ENCODE measurements around the gene RPL37A.

DNA sequence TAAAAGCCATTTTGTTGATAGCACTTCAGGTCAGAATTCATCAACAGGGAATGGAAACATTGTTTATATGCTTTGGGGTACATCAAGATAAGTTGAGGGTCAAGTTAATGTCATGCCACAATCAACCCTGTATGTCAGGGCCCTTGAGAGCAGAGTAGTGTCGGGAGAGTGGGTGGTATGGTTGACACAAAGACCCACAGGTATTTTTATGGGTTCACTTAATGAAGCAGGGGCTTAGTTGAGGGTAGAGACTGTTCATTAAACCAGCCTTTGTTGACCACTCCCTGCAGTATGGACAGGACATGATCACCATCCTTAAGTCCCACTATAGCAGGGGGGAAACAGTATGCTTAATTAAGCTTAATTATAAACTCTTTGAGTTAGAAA lies 5.7 kb downstream of the RPL37A start:
- TF ChIP-seq RBBP5 (IDR thresholded peaks at IDR 0.05; ENCODE audit: borderline replicate concordance, insufficient read depth, low read length, poor library complexity, severe bottlenecking) (no peak), RFX5 (IDR thresholded peaks at IDR 0.05; ENCODE audit: low read depth, low read length) (no peak), L3MBTL2 (IDR thresholded peaks at IDR 0.05) (no peak), ZNF41 (CRISPR knock-in tag; conservative IDR thresholded peaks at IDR 0.05) (no peak), CC2D1A (IDR thresholded peaks at IDR 0.05) (no peak)
- TF ChIP-seq, protein P1, sequence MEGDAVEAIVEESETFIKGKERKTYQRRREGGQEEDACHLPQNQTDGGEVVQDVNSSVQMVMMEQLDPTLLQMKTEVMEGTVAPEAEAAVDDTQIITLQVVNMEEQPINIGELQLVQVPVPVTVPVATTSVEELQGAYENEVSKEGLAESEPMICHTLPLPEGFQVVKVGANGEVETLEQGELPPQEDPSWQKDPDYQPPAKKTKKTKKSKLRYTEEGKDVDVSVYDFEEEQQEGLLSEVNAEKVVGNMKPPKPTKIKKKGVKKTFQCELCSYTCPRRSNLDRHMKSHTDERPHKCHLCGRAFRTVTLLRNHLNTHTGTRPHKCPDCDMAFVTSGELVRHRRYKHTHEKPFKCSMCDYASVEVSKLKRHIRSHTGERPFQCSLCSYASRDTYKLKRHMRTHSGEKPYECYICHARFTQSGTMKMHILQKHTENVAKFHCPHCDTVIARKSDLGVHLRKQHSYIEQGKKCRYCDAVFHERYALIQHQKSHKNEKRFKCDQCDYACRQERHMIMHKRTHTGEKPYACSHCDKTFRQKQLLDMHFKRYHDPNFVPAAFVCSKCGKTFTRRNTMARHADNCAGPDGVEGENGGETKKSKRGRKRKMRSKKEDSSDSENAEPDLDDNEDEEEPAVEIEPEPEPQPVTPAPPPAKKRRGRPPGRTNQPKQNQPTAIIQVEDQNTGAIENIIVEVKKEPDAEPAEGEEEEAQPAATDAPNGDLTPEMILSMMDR (IDR thresholded peaks at IDR 0.05 in 2 of 3, conservative IDR thresholded peaks at IDR 0.05 in 1 of 3; ENCODE audit: insufficient read depth in 2 of 3, low read depth in 1 of 3, low read length in 3 of 3), result no peak
- TF ChIP-seq, protein P2, sequence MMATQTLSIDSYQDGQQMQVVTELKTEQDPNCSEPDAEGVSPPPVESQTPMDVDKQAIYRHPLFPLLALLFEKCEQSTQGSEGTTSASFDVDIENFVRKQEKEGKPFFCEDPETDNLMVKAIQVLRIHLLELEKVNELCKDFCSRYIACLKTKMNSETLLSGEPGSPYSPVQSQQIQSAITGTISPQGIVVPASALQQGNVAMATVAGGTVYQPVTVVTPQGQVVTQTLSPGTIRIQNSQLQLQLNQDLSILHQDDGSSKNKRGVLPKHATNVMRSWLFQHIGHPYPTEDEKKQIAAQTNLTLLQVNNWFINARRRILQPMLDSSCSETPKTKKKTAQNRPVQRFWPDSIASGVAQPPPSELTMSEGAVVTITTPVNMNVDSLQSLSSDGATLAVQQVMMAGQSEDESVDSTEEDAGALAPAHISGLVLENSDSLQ (IDR thresholded peaks at IDR 0.05), result no peak
